Kidney (tissue), 14 donors: ENCODE data around the gene CRYBA4. TPM values are rescaled to one million over a fixed set of nuclear protein-coding genes. Genes with fewer than 3 reads are reported as not detected.

ENCODE experiments used
- DNase-seq, 5 donors: peaks; one replicate each; pipeline ENCODE4 v3.0.0-alpha.2; 2013 to 2020
- FAIRE-seq: peaks from 2 replicates; lab custom pipeline; 2012; peaks lifted over from hg19 to GRCh38; lab: Jason Lieb, UNC
- H3K27ac ChIP-seq, 2 donors: one replicate each; pipeline ENCODE4 v1.7.0; 2013; ENCODE audit warnings: low read depth in 2 of 2, low read length in 2 of 2, inconsistent platforms in 1 of 2
- H3K27me3 ChIP-seq: one replicate; pipeline ENCODE4 v1.7.1; 2013; ENCODE audit warnings: low read length, inconsistent platforms; ENCODE audit not compliant: control insufficient read depth, insufficient read depth
- H3K36me3 ChIP-seq, 3 donors: one replicate each; pipeline versions ENCODE4 v1.7.0 to v1.7.1; 2013; ENCODE audit warnings: low read length in 3 of 3, control low read depth in 1 of 3, inconsistent platforms in 1 of 3; ENCODE audit not compliant: insufficient read depth in 3 of 3, control insufficient read depth in 2 of 3
- H3K4me1 ChIP-seq, 3 donors: one replicate each; pipeline versions ENCODE4 v1.7.0 to v1.7.1; 2013; ENCODE audit warnings: low read length in 3 of 3, inconsistent platforms in 1 of 3, low read depth in 1 of 3; ENCODE audit not compliant: control insufficient read depth in 2 of 3, insufficient read depth in 2 of 3
- H3K4me3 ChIP-seq, 3 donors: one replicate each; pipeline versions ENCODE4 v1.7.0 to v1.8.1; 2013; ENCODE audit warnings: low read length in 3 of 3, control low read depth in 1 of 3, inconsistent platforms in 1 of 3
- H3K9ac ChIP-seq, 3 donors: one replicate each; pipeline versions ENCODE4 v1.7.0 to v1.7.1; 2013; ENCODE audit warnings: low read length in 3 of 3, control low read depth in 1 of 3, inconsistent platforms in 1 of 3
- H3K9me3 ChIP-seq, 3 donors: one replicate each; pipeline versions ENCODE4 v1.7.0 to v1.7.1; 2013; ENCODE audit warnings: low read length in 3 of 3, control low read depth in 1 of 3, inconsistent platforms in 1 of 3; ENCODE audit not compliant: control insufficient read depth in 2 of 3, insufficient read depth in 1 of 3
- CTCF ChIP-seq: IDR thresholded peaks from 3 replicates; pipeline ENCODE4 v1.5.1; 2012; ENCODE audit warnings: mild to moderate bottlenecking, moderate library complexity, borderline replicate concordance; ENCODE audit not compliant: insufficient read depth; ENCODE audit errors: extremely low read depth
- intact Hi-C: fragments of 100-400 bp; cut with DNase I; formaldehyde crosslinking; loops from one replicate; pipeline ENCODE4 v1.11.1; 2022
- polyA plus RNA-seq: library from polyadenylated mRNA; stranded (reverse); fragments of 350-450 nt; fragmentation: Illumina TruSeq; extraction: RNeasy Lipid Tissue Mini Kit (QIAGEN cat#74804); gene quantifications from one replicate; pipeline ENCODE4 v1.2.3, GENCODE V29; 2014; ENCODE audit warnings: low read depth, low replicate concordance; ENCODE audit not compliant: insufficient read depth
- total RNA-seq: library from RNA; stranded (reverse); fragmentation: NEBNext Ultra II Directional; extraction: Animal tissue kit (Norgen Biotek cat#: 25700); gene quantifications from one replicate; pipeline ENCODE4 v1.2.1, GENCODE V29; 2021
- donor health status: control.
- donor health status: control.
- donor health status: control.
- donor health status: control.
- donor health status: control.
- donor health status: DM: yes; HTN: yes; CAD: no.
- donor health status: Normal renal cell carcinoma (clear cell type).

The CRYBA4 gene
- total and polyA plus RNA-seq, 2 donors from 2014 or later, result 0.41 TPM; not detected in 1

- Histone ChIP-seq H3K9me3 (no peaks in the 10 kb centered on the region), H3K9ac (no peak overlapping the region), H3K36me3 (no peaks in the 10 kb centered on the region), H3K4me1 (no peaks in the 10 kb centered on the region), H3K27me3 (no peaks in the 10 kb centered on the region), H3K4me3 (no peak overlapping the region), H3K27ac (no peak overlapping the region)
- no peak for TF ChIP-seq CTCF
- intact Hi-C loops, result no loop called here
- DNase-seq, result no peak
- FAIRE-seq, result no peak
These were observed 24.7 kb upstream of the CRYBA4 start for GRCh38 chr22:26597026-26597425.

GRCh38 chr22:26597480-26597879 is 24.3 kb upstream of the CRYBA4 start:
- Histone ChIP-seq H3K27me3 (no peaks in the 10 kb centered on the region), H3K4me1 (no peaks in the 10 kb centered on the region), H3K4me3 (no peak overlapping the region), H3K9ac (no peak overlapping the region), H3K36me3 (no peaks in the 10 kb centered on the region), H3K9me3 (no peaks in the 10 kb centered on the region), H3K27ac (no peak overlapping the region)
- no peak for TF ChIP-seq CTCF
- FAIRE-seq (no peak), DNase-seq (no peak)
- intact Hi-C loops, result no loop called here

- intact Hi-C loops, result no loop called here
- Histone ChIP-seq H3K27ac (no peak overlapping the region), H3K36me3 (no peaks in the 10 kb centered on the region), H3K4me3 (no peak overlapping the region), H3K4me1 (no peaks in the 10 kb centered on the region), H3K9me3 (no peaks in the 10 kb centered on the region), H3K9ac (no peak overlapping the region), H3K27me3 (no peaks in the 10 kb centered on the region)
- FAIRE-seq (no peak), DNase-seq (no peak)
- no peak for TF ChIP-seq CTCF
These were observed 22.3 kb upstream of the CRYBA4 start for GRCh38 chr22:26599505-26599904.

- H3K4me3 ChIP-seq, result no peak overlapping the region
- intact Hi-C loops, result no loop called here
- no peaks in the 10 kb centered on the region for H3K27me3 ChIP-seq
- no peak for FAIRE-seq
- H3K9ac ChIP-seq, result no peak overlapping the region
- no peaks in the 10 kb centered on the region for H3K9me3 ChIP-seq
- no peak for TF ChIP-seq CTCF
- DNase-seq, result peak in 1 of 5 donors; percentile 30
- H3K4me1 ChIP-seq, result no peaks in the 10 kb centered on the region
- H3K36me3 ChIP-seq, result no peaks in the 10 kb centered on the region
- no peak overlapping the region for H3K27ac ChIP-seq
These were observed 20.0 kb upstream of the CRYBA4 start for GRCh38 chr22:26601726-26602125.
